Measurements from ENCODE around the gene PUS3. TPM values are rescaled to one million over a fixed set of nuclear protein-coding genes. Genes with fewer than 3 reads are reported as not detected.

PUS3 gene
- total RNA-seq, 1 experiment from 2014 or later, result 18.6 TPM

GRCh38 chr11:125939081-125939521 lies 36.1 kb upstream of the PUS3 start (continued):
- TF ChIP-seq AFF4 (CRISPR knock-in tag; IDR thresholded peaks at IDR 0.05; ENCODE audit: borderline replicate concordance), result no peak
- TF ChIP-seq MAX (CRISPR knock-in tag; IDR thresholded peaks at IDR 0.05), result no peak
- TF ChIP-seq SOX15 (CRISPR knock-in tag; IDR thresholded peaks at IDR 0.05), result no peak
- TF ChIP-seq ZNF232 (CRISPR knock-in tag; IDR thresholded peaks at IDR 0.05), result no peak
- TF ChIP-seq EMX1 (CRISPR knock-in tag; IDR thresholded peaks at IDR 0.05), result no peak
- no peak for TF ChIP-seq CREB1 (CRISPR knock-in tag; IDR thresholded peaks at IDR 0.05)
- TF ChIP-seq OVOL2 (CRISPR knock-in tag; IDR thresholded peaks at IDR 0.05; ENCODE audit: borderline replicate concordance), result no peak

- ATAC-seq (no peak), DNase-seq (ENCODE audit: low spot score) (no peak)
- Mint-ChIP-seq H3K27ac (no peak overlapping the region), H3K27me3 (ENCODE audit: low read depth) (no peaks in the 10 kb centered on the region), H3K9me3 (no peaks in the 10 kb centered on the region), H3K4me1 (peaks cover 28% of the 10 kb centered on the region), H3K36me3 (no peaks in the 10 kb centered on the region), H3K4me3 (no peak overlapping the region)
- ChIA-PET CTCF (interaction anchor here (1.0 to 1.4 kb wide), 2 partner anchors 18 to 123 kb away, joined by 3 to 4 read pairs; no protein-coding TSS in a partner anchor), POLR2A (interaction anchor here (0.5 kb wide), 1 partner anchor 491 kb away, joined by 3 read pairs; no protein-coding TSS in a partner anchor)
- no peak for TF ChIP-seq FOXK1 (CRISPR knock-in tag; IDR thresholded peaks at IDR 0.05)
- TF ChIP-seq ZMAT4 (CRISPR knock-in tag; IDR thresholded peaks at IDR 0.05), result no peak
- no peak for TF ChIP-seq TP53 (CRISPR knock-in tag; IDR thresholded peaks at IDR 0.05)
- TF ChIP-seq ZNF512 (CRISPR knock-in tag; IDR thresholded peaks at IDR 0.05; ENCODE audit: borderline replicate concordance), result no peak
- TF ChIP-seq TEAD4 (CRISPR knock-in tag; IDR thresholded peaks at IDR 0.05), result no peak
- no peak for TF ChIP-seq NFE2L1 (CRISPR knock-in tag; IDR thresholded peaks at IDR 0.05)
- TF ChIP-seq CREB1 (CRISPR knock-in tag; IDR thresholded peaks at IDR 0.05), result no peak
- TF ChIP-seq IRF2 (CRISPR knock-in tag; IDR thresholded peaks at IDR 0.05; ENCODE audit: borderline replicate concordance, low read depth), result no peak
These were observed 35.4 kb upstream of the PUS3 start for GRCh38 chr11:125938418-125938817.

- POLR2A ChIA-PET, result no interaction called here
- DNase-seq (ENCODE audit: low spot score) (no peak), ATAC-seq (no peak)
- H3K36me3 Mint-ChIP-seq, result no peaks in the 10 kb centered on the region
- no peak overlapping the region for H3K27ac Mint-ChIP-seq
- CTCF ChIA-PET, result interaction anchor here (0.9 to 1.4 kb wide), 3 partner anchors 13 to 126 kb away, joined by 3 to 4 read pairs (median 3); no protein-coding TSS in a partner anchor
- peaks cover 30% of the 10 kb centered on the region for H3K4me1 Mint-ChIP-seq
- no peak overlapping the region for H3K4me3 Mint-ChIP-seq
- no peaks in the 10 kb centered on the region for H3K27me3 Mint-ChIP-seq (ENCODE audit: low read depth)
- H3K9me3 Mint-ChIP-seq, result no peaks in the 10 kb centered on the region
- TF ChIP-seq CREB1 (CRISPR knock-in tag; IDR thresholded peaks at IDR 0.05) (no peak), MLX (CRISPR knock-in tag; IDR thresholded peaks at IDR 0.05) (no peak), AR (CRISPR knock-in tag; IDR thresholded peaks at IDR 0.05) (no peak), NFYB (CRISPR knock-in tag; conservative IDR thresholded peaks at IDR 0.05; ENCODE audit: low read depth) (no peak), FOXP1 (CRISPR knock-in tag; IDR thresholded peaks at IDR 0.05; ENCODE audit: borderline replicate concordance) (no peak), KAT7 (CRISPR knock-in tag; IDR thresholded peaks at IDR 0.05; ENCODE audit: borderline replicate concordance) (no peak), ZMAT4 (CRISPR knock-in tag; IDR thresholded peaks at IDR 0.05) (no peak), ATF6 (CRISPR knock-in tag; IDR thresholded peaks at IDR 0.05) (no peak)
These were observed 32.7 kb upstream of the PUS3 start for GRCh38 chr11:125935618-125936199.
